ACHN (cell line): ENCODE results near the gene LRRC4C.
"Not testable (repeated sequence)": the region's sequence is repeated elsewhere in the genome, so short reads cannot be mapped to it uniquely, and the experiment has no call there.

Experiments used
- DNase-seq: peaks from one replicate; pipeline ENCODE4 v3.0.0-alpha.2; 2015
- in situ Hi-C: cut with HindIII; loops from 2 replicates; pipeline ENCODE4 v1.10.0; 2017; ENCODE audit warnings: low sequenced_read_pairs, low pct_ligation_motif_present, low pct_unique_long_range_greater_than_20kb

LRRC4C gene

GRCh38 chr11:41102471-41102870 lies 357.0 kb downstream of the LRRC4C start:
- in situ Hi-C loops = no loop called here

DNA sequence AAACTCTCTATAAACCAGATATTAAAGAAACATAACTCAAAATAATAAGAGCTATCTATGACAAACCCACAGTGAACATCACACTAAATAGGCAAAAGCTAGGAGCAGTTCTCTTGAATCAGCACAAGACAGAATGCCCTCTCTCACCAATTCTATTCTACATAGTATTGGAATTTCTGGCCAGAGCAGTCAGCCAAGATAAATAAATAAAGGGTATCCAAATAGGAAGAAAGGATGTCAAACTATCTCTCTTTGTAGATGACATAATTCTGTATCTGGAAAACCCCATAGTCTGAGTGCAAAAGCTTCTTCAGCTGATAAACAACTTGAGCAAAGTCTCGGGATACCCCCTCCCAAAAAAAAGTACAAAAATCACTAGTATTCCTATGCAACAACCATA lies 359.8 kb downstream of the LRRC4C start:
- in situ Hi-C loops = no loop called here
- DNase-seq = no peak

More at GRCh38 chr11:41102471-41102870, 357.0 kb downstream of the LRRC4C start:
- DNase-seq = no peak

DNA sequence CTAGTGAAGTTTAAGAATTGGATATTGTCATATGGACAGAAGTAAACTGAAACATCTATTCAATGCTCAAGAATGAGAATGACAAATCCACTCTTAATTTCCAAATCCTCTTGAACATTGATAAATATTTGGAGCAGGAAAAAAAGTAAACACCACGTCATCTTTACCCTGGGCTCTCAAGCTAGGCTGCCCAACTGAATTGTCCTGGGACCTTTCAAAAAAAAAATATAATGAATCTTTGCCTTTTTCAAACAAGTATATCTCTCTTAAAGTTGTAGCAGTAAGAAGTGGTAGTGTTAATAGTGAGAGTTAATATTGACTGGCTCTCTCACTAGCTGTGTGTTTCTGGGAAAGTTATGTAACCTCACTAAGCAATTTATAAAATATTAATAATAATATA lies 374.3 kb downstream of the LRRC4C start:
- DNase-seq = no peak
- in situ Hi-C loops = no loop called here

DNA sequence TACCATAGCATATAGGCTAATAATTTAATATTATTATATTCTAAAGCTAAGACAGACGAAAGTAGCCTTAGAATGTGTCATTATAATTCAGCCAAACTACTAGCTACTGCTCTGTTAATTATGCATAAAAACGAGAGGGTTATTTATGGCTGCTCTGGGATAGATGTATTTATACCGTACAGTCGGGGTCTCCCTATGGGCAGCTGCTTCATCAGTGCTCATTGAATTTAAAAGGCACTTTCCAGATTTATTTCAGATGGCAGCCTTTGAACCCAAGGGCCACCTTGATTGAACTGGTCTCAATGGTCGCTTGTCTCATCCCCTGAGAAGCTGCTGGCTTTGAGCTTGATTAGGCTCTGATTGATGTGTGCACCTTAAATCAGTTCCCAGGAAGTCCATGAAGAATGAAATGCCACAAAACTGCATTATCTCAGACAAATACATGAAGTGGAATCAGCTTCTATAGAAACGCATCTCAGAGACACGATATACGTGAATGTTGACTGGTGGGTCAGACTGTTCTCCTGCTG lies 377.6 kb downstream of the LRRC4C start:
- in situ Hi-C loops = no loop called here

GRCh38 chr11:41074318-41074717 lies 385.1 kb downstream of the LRRC4C start:
- in situ Hi-C loops = no loop called here

More for the DNA sequence above, 377.6 kb downstream of the LRRC4C start:
- no peak for DNase-seq

GRCh38 chr11:41065432-41065831 lies 394.0 kb downstream of the LRRC4C start:
- in situ Hi-C loops = no loop called here
- DNase-seq = no peak

More at GRCh38 chr11:41074318-41074717, 385.1 kb downstream of the LRRC4C start:
- no peak for DNase-seq

GRCh38 chr11:41058138-41058537 lies 401.3 kb downstream of the LRRC4C start:
- DNase-seq = no peak
- in situ Hi-C loops = no loop called here

DNA sequence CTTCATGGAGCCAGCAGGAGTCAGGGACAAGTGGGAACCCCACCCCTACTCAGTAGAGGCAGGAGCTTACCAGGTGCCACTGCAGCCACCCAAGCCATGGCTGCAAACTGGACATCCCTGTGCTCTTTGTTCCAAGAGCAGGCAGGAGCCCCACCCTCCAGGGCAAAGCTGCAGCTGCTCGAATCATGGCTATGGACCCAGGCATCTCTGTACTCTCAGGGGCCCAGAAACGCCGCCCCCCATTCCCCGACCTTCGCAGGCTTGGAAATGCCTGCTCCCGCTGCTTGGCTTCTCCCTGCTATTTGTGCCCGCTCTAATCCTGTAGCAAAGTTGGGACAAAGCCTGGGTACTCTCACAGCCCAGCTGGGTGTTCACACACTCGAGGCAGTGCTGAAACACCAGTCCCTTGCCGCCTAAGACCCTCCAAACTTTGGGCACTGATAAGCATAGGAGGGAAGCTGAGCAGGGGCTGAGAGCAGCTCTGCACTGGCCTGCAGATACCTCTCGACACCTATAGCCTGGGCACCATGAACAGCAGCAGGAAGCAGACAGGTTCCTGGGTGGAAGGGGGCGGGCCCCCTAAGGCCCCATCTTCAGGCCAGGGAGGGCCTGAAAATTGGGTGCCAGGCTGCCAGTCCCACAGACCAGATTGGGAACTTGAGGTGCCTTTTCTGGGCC lies 402.4 kb downstream of the LRRC4C start:
- no peak for DNase-seq
- in situ Hi-C loops = no loop called here

DNA sequence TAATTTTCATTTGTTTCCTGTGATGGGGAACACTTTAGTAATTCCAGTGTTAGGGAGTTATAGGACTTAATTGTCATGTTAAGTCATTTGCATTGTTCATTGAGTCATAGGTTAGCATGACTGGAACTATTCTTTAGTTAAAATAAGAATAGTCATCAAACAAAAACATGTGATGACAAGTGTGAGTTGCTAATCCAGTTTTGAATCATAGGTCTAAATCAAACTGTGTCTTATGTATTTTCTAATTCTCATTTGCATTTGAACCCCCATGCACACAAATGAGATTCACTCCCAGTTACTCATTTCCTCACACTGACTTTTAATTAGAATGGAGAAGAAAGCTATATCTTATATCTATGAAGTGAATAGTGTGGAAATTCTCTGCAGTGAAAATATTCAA lies 405.6 kb downstream of the LRRC4C start:
- in situ Hi-C loops = no loop called here
- no peak for DNase-seq

GRCh38 chr11:41051919-41052635 lies 407.4 kb downstream of the LRRC4C start:
- no peak for DNase-seq
- in situ Hi-C loops = no loop called here

DNA sequence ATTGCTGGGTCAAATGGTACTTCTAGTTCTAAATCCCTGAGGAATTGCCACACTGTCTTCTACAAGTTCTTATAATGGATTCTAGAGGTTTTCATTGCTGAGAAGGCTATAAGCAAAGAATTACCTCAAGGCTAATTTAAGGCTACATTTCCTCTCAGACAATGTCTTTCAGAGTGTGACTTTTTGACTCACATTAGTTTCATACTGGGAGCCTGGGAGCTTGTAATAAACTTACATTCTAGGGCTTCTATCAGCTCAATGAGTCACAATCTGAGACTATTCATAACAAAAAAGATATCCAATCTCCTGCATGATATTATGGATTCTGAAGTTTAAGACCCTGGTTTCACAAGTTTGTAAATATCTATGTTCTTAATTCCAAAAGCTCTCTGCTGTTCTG lies 408.7 kb downstream of the LRRC4C start:
- in situ Hi-C loops = no loop called here

DNA sequence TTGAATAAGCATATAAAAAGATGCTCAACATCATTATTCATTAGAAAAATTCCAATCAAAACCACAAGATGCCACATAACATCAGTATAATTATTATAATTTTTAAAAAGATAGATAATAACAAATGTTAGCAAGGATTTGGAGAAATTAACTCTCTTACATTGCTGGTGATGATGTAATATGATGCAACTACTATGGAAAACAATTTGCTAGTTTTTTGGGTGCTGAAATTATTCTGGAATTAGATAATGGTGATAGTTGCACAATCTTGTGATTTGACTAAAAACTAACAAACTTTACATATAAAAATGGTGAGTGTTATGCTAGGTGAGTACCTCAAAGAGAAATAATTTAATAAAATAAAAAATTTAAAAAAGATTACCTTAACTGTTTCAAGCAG lies 412.2 kb downstream of the LRRC4C start:
- no peak for DNase-seq
- in situ Hi-C loops = no loop called here

More for the DNA sequence above, 408.7 kb downstream of the LRRC4C start:
- DNase-seq = no peak

DNA sequence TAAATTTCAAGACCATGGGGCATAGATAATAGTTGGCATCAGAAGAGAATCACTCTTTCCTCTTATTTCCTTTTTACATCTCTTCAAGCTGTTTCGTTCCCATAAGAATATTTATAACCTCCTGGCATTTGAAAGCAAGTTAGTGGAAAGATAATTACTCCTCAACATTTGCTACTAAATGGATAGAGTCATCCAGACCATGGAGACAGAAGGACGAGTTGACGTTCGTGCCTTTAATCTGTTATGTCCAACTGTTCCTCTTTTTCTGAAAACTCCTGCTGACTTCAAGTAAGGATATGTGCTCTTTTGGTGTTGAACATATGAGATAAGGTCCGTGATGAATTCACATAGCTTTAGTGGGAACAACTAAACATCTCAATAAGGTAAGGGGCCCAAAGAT lies 414.2 kb downstream of the LRRC4C start:
- in situ Hi-C loops = no loop called here
- no peak for DNase-seq

DNA sequence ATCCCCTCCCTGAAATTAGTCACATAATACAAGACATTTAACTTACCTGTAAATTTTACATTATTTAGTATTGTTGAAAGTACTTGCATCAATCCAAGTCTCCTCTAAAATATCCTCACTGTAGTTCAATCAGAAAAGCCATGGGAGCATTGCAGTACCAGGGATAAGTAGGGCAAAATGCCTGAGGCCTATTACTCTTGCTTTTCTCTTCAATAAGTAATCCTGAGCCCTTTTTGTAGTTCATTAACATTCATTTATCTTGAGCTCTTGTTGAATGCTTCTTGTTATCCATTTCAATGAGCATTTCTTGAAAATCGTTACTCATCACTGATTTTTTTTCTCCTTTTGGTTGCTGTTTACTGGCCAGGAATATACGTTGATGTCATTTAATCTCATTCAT lies 414.7 kb downstream of the LRRC4C start:
- in situ Hi-C loops = no loop called here
- DNase-seq = no peak

DNA sequence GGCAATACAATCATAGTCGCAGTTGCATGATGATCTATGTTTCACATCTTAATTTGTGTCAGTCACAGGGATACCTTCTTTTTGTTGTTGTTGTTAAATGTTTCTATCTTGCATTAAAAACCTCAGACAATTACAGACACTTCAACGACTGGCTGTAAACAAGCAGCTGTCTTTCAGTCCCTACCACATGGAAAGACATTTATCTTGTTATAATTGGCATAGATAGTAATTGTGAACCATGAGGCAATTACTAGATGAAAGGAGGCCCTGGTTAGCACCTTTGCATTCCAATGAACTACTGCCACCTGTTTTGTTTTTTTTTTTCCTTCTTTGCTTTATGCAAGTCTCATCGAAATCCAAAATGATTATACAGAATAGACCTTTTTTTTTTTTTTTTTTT lies 416.8 kb downstream of the LRRC4C start:
- no peak for DNase-seq

DNA sequence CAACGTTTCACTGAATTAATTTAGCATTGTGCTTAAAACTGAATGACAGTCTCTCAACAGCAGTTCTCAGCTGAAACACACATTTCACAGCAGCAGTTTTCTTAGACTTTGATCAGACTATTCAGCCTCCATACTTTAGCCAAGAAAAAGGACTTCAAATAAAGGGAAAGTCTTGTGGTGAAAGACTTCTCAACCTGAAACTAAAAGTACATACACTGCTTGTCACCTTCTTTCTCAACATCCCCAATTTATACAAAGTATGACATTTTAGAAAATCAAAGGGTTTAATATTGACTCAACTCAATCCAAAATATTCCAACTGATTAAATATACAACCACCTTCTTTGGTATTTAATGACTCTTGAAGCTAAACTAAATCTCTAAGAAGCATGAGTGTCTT lies 419.0 kb downstream of the LRRC4C start:
- no peak for DNase-seq

More for the DNA sequence above, 416.8 kb downstream of the LRRC4C start:
- in situ Hi-C loops = no loop called here

DNA sequence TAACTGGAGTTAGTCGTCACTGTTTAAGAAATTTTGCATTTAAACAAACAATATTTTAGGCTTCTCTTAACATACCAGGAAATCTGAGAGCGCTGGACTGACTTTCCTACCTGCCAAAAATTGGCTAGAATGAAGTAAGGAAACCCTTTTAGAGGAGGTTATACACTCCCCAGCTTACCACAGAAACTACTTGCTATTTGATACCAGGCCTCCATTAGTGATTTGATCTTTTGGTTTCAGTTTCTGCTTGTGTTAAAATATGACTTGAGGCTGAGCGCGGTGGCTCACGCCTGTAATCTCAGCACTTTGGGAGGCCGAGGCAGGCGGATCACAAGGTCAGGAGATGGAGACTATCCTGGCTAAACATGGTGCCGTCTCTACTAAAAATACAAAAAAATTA lies 419.9 kb downstream of the LRRC4C start:
- in situ Hi-C loops = no loop called here
- DNase-seq = no peak

More for the DNA sequence above, 419.0 kb downstream of the LRRC4C start:
- in situ Hi-C loops = no loop called here

DNA sequence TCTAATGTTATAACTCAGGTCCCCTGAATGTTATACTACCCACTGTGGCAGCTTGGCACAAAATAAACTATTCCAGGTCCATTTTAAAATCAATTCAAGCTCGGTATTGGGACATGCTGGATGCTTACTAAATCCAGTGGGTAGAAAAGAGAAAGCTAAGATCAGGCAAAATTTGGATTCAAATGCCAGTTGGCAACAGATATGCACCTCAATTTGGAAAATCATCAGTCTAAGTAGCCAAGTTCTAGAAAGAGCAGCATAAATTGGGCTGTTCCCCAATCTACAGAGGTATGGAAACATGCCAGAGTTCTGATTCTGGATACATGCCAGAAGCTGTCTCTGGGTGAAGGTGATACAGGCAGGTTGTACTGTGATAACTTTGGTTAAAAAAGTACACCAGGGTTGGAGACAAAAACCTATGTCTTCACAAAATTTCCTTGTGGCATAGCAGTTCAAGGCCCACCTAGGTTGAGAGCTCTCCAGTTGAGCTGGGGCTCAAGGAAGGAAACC lies 427.8 kb downstream of the LRRC4C start:
- in situ Hi-C loops = no loop called here
- no peak for DNase-seq

- in situ Hi-C loops = no loop called here
- no peak for DNase-seq
Measured at GRCh38 chr11:41020259-41020658, 439.2 kb downstream of the LRRC4C start.

GRCh38 chr11:41019666-41020065 lies 439.8 kb downstream of the LRRC4C start:
- not testable (repeated sequence) for DNase-seq

More at GRCh38 chr11:41019666-41020065, 439.8 kb downstream of the LRRC4C start:
- in situ Hi-C loops = not testable (repeated sequence)
